HG02973 (cell line): ENCODE measurements around the gene FUT7.

Source experiments
- ATAC-seq: cut with Tn5 transposase; IDR thresholded peaks from one replicate; pipeline ENCODE4 v1.9.1; 2021; ENCODE audit warnings: moderate library complexity; ENCODE audit not compliant: unreplicated experiment

The FUT7 gene

GRCh38 chr9:137051145-137051724, 19.3 kb upstream of the FUT7 start:
- no peak for ATAC-seq

DNA sequence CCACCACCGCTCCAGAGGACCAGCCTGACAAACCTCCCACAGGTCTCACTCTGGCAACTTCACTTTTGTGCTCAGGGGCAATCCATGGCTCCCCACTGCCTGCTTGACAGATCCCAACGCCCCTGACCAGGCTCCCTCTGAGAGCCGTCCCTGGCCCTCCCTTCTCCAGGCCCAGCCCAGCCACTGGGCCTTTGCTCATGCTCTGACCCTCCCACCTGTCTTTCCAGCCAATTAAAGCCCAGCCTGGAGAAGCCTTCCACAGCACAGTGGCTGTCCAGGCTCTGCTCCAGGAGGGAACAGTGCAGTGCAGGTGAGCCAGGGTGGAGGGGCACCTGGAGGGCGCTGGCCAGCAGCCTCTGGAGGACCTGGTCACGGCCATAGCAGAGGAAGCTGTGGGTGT, 18.7 kb upstream of the FUT7 start:
- ATAC-seq = no peak

DNA sequence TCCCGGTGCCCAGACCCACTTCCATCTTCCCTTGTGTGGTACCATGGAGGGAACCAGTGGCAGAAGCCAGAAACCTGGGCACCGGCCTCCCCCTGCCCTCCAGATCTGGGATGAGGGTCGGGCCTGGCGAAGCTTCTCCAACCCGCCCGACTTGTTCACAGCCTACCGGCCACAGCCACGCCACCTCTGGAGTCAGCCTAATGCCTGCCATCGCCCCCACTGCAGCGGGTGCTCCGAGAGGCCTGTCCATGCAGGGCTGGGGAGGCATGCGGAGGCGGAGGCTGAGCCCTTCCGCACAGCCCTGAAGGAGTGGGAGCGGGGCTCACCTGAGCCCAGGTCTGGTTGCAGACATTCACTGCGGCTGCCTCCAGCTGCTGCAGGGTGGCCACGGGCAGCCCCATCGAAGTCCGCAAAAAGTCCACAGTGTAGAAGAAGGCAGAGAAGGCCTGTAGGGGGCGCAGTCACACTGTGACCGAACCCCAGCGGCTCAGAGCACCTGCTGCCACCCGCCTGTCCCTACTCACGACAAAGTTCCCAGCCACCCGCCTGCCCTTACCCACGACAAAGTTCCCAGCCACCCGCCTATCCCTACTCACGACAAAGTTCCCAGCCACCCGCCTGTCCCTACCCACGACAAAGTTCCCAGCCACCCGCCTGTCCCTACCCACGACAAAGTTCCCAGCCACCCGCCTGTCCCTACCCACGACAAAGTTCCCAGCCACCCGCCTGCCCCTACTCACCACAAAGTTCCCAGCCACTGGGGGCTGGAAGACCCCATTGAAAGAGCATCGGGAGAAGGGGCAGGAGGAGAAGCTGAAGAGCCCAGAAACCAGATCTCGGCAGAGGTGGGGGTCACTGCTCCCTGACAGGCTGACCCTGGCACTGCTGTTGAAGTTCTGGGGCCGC, 17.9 kb upstream of the FUT7 start:
- no peak for ATAC-seq

GRCh38 chr9:137048655-137049543, 17.0 kb upstream of the FUT7 start:
- no peak for ATAC-seq

- no peak for ATAC-seq
Observed at GRCh38 chr9:137046088-137046787, 14.3 kb upstream of the FUT7 start, which contains the start of gene NPDC1. Gene NPDC1, minus strand, starts transcription at chr9:137046177. Its CDS starts 188 bp downstream, at chr9:137045989.

- no peak for ATAC-seq
Observed at GRCh38 chr9:137045294-137046087, 13.6 kb upstream of the FUT7 start.

DNA sequence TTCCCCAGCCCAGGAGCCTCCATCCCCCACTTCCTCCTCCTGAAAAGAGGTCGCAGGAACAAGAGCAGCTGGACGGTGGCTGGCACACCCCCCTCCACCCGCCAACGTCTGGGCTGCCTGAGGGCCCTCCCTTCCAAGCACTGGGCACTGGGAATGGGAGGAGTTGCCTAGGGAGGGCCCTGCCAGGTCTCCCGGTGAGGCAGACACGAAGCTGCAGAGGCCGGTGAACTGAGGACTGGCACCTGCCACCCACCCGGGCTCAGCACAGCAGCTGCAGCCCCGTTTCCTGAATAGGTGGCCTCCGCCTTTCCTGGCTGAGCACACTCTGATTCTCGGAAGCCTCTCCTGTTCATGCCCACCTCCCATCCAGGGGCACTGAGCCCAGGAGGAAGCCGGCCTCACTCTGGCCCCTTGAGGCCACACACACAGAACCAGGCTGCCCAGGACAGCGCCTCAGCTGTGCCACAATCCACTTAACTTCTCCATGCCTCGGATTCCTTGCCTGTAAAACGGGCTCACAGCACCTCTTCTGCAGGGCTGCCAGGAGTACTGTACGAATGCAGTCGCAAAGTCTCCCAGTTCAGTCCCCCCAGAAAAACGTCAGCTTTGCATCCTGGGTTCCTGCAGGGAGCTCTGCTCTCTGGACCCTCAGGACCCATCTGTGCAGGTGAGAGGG, 12.8 kb upstream of the FUT7 start:
- ATAC-seq = no peak

DNA sequence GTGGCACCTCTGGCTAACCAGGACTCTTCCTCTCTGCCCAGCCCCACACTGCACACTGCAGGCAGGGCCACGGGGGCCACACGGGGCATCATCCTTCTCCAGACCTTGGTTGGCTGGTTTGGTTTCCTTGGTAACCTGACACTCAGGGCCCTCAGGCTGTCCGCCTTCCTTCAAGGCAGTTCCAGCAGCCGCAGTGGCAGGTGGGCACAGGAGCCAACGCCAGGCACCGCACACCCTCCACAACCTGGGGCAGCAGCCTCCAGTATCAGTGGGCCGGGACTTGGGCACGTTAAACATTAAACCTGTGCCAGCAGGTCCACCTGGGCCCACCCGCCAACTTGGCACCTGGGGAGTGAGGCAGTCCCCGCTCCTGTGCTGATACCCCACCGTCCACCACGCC, 12.1 kb upstream of the FUT7 start:
- no peak for ATAC-seq

DNA sequence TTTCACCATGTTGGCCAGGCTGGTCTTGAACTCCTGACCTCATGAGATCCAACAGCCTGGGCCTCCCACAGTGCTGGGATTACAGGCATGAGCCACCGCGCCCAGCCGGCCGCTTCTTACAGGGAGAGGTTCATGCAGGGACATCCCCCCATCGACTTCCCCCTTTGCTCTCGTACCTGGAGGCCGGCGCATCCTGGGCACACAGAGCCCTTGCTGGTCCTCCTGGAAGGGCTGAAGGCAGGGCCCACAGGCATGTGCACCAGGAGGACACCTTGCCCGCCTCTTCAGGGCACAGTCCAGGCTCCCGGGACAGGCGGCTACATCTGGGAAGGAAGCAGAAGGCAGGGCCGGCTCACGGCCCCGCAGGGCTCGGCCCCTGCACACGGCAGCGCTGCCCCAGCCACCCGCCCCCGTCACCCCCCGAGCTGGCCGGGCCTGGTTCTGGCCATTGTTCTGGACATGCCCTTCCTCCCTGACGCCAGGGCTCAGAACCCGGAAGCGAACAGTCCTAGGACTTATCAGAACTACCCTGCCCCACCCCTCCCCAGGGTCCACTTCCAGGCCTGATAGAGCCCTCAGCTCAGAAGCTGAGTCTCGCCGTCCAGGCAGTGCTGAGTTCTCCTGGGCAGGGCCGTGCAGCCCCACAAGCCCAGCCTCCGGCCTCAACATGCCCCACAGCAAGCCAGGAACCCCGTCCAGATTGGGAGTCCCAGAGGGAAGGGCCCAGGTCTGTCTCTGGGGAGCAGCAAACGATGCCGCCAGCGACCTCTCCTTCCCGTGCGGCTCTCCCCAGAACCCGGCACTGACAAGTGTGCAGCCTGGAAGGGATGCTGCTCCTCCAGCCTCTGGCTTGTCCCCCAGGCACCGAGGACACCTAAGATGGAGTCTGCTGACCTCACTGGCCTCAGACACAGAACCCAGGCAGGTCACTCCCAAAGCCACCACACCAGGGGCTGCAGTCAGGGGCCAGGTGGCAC, 11.2 kb upstream of the FUT7 start:
- no peak for ATAC-seq

GRCh38 chr9:137041124-137041523, 9.2 kb upstream of the FUT7 start:
- no peak for ATAC-seq

GRCh38 chr9:137040568-137040967, 8.7 kb upstream of the FUT7 start:
- ATAC-seq = no peak

- ATAC-seq = no peak
Observed at GRCh38 chr9:137039611-137040366, 7.9 kb upstream of the FUT7 start.

GRCh38 chr9:137038916-137039315, 7.0 kb upstream of the FUT7 start:
- no peak for ATAC-seq

DNA sequence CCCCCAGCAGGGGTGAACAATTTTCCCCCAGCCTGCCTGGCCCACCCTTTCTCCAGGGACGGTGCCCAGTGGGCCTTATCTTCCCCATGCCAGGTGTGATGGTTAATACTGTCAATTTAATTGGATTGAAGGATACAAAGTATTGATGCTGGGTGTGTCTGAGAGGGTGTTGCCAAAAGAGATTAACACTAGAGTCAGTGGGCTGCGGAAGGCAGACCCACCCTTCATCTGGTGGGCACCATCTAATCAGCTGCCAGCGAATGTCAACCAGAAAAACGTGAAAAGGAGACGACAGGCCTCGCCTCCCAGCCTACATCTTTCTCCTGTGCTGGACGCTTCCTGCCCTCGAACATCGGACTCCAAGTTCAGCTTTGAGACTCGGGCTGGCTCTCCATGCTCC, 5.6 kb upstream of the FUT7 start:
- ATAC-seq = no peak

- ATAC-seq = no peak
Observed at GRCh38 chr9:137037035-137037434, 5.1 kb upstream of the FUT7 start.

DNA sequence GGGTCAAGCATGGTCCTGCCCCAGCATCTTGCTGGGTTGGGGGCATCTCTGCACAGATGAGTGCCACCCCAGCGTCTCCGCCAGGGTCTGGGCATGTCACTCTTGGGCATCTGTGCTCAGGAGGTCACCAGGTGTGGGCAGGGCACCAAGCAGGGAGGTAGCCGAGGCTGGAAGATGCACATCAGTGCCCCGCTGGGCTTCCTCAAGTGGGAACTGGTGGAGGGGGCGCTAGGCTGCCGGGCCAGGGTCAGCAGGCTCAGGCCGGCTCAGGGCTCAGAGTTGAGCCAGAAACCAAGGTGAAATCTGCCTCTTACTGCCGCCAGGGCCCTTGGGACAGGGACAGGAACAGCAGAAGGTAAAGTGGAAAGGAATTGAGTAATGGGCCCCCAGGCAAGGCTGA, 4.0 kb upstream of the FUT7 start:
- no peak for ATAC-seq

DNA sequence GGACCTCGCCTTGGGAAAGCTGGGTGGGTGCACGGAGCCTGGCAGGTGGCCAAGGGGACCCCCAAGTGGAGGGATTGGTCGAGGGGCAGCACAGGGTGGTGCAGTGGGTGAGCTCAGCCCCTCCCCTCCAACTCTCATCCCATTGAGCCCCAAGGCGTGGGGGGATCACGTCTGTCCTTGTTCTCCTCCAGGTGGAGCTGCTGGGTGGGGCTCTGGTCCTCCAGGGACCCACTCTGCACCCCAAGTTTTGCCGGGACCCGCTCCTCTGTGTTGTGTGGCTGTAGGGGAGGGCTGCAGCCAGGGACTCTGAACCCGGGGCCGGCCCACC, 3.6 kb upstream of the FUT7 start:
- ATAC-seq = no peak
